Measurements from ENCODE around the gene L3MBTL4. TPM values are rescaled to one million over a fixed set of nuclear protein-coding genes. Genes with fewer than 3 reads are reported as not detected.

L3MBTL4 gene
- total and polyA plus RNA-seq, 10 donors, result 1.1 to 21.0 (median 12.7) TPM

DNA sequence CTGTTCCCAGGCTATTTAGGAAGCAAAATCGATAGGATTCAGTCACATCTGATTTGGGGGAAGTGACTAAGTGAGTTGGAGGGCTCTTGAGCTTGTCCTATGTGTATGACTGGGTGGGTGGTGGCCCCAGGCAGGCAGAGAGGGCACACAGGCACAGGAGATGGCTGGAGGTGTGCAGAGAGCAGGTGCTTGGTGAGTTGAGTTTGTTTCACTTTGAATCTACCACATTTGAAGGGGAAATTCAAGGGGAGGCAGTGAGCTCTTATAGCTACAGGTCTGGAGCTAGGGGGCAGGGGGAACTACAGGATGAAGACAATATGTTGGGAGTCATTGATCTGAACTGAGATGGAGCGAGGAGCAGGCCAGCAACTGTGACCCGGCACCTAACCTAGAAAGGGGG is 476.9 kb downstream of the L3MBTL4 start:
- DNase-seq, result no peak
- Histone ChIP-seq H3K27me3 (replicated peaks in 1 of 7) (no peaks in the 10 kb centered on the region), H3K36me3 (no peaks in the 10 kb centered on the region), H3K9me3 (no peaks in the 10 kb centered on the region), H3K4me1 (no peaks in the 10 kb centered on the region), H3K4me3 (no peak overlapping the region), H3K27ac (no peak overlapping the region)
- TF ChIP-seq POLR2A (IDR thresholded peaks at IDR 0.05), result no peak
- TF ChIP-seq, protein P1, sequence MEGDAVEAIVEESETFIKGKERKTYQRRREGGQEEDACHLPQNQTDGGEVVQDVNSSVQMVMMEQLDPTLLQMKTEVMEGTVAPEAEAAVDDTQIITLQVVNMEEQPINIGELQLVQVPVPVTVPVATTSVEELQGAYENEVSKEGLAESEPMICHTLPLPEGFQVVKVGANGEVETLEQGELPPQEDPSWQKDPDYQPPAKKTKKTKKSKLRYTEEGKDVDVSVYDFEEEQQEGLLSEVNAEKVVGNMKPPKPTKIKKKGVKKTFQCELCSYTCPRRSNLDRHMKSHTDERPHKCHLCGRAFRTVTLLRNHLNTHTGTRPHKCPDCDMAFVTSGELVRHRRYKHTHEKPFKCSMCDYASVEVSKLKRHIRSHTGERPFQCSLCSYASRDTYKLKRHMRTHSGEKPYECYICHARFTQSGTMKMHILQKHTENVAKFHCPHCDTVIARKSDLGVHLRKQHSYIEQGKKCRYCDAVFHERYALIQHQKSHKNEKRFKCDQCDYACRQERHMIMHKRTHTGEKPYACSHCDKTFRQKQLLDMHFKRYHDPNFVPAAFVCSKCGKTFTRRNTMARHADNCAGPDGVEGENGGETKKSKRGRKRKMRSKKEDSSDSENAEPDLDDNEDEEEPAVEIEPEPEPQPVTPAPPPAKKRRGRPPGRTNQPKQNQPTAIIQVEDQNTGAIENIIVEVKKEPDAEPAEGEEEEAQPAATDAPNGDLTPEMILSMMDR (IDR thresholded peaks at IDR 0.05 in 8 of 11, conservative IDR thresholded peaks at IDR 0.05 in 3 of 11), result no peak
- TF ChIP-seq POLR2AphosphoS5 (IDR thresholded peaks at IDR 0.05), result no peak
- intact Hi-C loops (cut with DNase I; ENCODE audit: low total_unique reads), result no loop called here
- WGBS, 5 donors, result 70 to 89% (median 80%) methylated on average over 3 of the region's 3 CpGs

GRCh38 chr18:5937121-5937520 is 477.6 kb downstream of the L3MBTL4 start:
- H3K27ac ChIP-seq, result no peak overlapping the region
- intact Hi-C loops (cut with DNase I; ENCODE audit: low total_unique reads), result no loop called here
- DNase-seq, result no peak
- WGBS, 5 donors, result 82 to 94% (median 88%) methylated on average over 7 of the region's 7 CpGs
- peaks cover 0 to 4% (median 0%) of the 10 kb centered on the region in 7 donors for H3K27me3 ChIP-seq (replicated peaks in 1 of 7)
- no peaks in the 10 kb centered on the region for H3K9me3 ChIP-seq
- TF ChIP-seq POLR2AphosphoS5 (IDR thresholded peaks at IDR 0.05), result no peak
- TF ChIP-seq, protein P1 (IDR thresholded peaks at IDR 0.05 in 8 of 11, conservative IDR thresholded peaks at IDR 0.05 in 3 of 11), result no peak
- no peak for TF ChIP-seq POLR2A (IDR thresholded peaks at IDR 0.05)
- no peak overlapping the region for H3K4me3 ChIP-seq
- no peaks in the 10 kb centered on the region for H3K4me1 ChIP-seq
- H3K36me3 ChIP-seq, result no peaks in the 10 kb centered on the region

DNA sequence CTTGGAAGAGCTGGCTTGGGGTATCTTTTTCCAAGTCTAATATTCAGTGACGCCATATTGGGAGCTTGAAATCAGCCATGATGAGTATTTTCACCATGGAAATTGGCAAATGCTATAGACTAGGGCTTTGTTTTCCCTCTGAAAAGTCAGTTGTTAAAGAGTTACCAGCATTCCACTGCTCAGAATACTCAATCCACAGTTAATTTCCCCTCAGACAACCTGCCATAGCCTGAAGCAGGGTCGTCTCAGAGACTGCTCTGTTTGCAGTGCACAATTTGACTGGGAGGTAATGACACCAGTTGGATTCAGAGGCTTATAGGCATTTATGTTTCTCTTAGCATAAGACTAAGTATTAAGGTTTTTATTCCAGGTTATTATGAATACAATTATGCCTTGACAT is 483.9 kb downstream of the L3MBTL4 start:
- WGBS, 5 donors, result 58 to 77% (median 64%) methylated on average over 2 of the region's 2 CpGs
- no peak for TF ChIP-seq POLR2AphosphoS5 (IDR thresholded peaks at IDR 0.05)
- no peak for TF ChIP-seq POLR2A (IDR thresholded peaks at IDR 0.05)
- TF ChIP-seq, protein P1 (IDR thresholded peaks at IDR 0.05 in 8 of 11, conservative IDR thresholded peaks at IDR 0.05 in 3 of 11), result no peak
- H3K4me1 ChIP-seq, result no peaks in the 10 kb centered on the region
- H3K36me3 ChIP-seq, result no peaks in the 10 kb centered on the region
- intact Hi-C loops (cut with DNase I; ENCODE audit: low total_unique reads), result no loop called here
- peaks cover 0 to 33% (median 14%) of the 10 kb centered on the region in 8 donors for H3K9me3 ChIP-seq
- H3K4me3 ChIP-seq, result no peak overlapping the region
- no peak overlapping the region for H3K27ac ChIP-seq
- no peak for DNase-seq
- peaks cover 0 to 4% (median 0%) of the 10 kb centered on the region in 7 donors for H3K27me3 ChIP-seq (replicated peaks in 1 of 7)

DNA sequence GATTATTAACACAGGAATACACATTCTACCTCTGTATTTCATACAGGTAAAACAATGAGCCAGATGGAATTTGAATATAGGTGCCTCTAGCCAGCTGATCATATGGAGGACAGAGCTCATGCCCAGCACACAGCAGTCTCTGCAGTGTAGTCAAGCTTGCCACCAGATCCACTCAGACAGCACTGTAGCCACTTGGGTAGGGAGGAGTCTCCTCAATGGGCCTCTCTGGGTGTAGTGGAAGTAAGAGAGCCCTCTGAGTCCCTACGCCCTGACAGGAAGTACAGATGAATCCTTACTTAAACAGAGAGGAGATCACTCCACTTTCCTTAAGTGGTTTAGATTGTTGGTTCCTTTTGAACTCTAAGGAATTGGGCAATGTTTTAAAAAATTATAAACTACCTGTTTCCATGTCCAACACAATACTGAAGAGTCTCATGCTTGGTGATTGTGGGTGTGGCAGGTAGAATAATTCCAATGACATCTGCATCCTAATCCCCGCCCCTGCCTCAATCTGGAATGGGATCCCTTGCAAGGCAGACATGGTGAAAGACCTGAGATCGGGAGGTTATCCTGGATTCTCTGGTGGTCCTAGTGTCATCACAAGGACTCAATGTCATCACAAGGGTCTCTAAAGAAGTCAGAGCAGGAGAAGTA is 496.4 kb downstream of the L3MBTL4 start:
- Histone ChIP-seq H3K27me3 (replicated peaks in 1 of 7) (no peaks in the 10 kb centered on the region), H3K9me3 (no peaks in the 10 kb centered on the region), H3K36me3 (no peaks in the 10 kb centered on the region), H3K4me3 (no peak overlapping the region), H3K4me1 (no peaks in the 10 kb centered on the region), H3K27ac (no peak overlapping the region)
- 71 to 79% (median 75%) methylated on average over 3 of the region's 3 CpGs for WGBS, 5 donors
- intact Hi-C loops (cut with DNase I; ENCODE audit: low total_unique reads), result no loop called here
- no peak for DNase-seq
- no peak for TF ChIP-seq POLR2AphosphoS5 (IDR thresholded peaks at IDR 0.05)
- TF ChIP-seq, protein P1 (IDR thresholded peaks at IDR 0.05 in 8 of 11, conservative IDR thresholded peaks at IDR 0.05 in 3 of 11), result no peak
- no peak for TF ChIP-seq POLR2A (IDR thresholded peaks at IDR 0.05)

Data from spleen (tissue), 11 donors.